K562 (cell line): ENCODE results near the gene PRKAR1B. TPM values are rescaled to one million over a fixed set of nuclear protein-coding genes. Genes with fewer than 3 reads are reported as not detected.

Source experiments
- BDP1 ChIP-seq: IDR thresholded peaks from 3 replicates; pipeline ENCODE4 v1.6.1; 2011; ENCODE audit not compliant: insufficient read length, insufficient read depth
- CBFA2T3 ChIP-seq: fragments of 450-650 bp; IDR thresholded peaks from 2 replicates; pipeline ENCODE4 v1.6.1; 2017
- DMBX1 ChIP-seq: fragments of 250-450 bp; sonication (Bioruptor Pico); IDR thresholded peaks from 2 replicates; pipeline ENCODE4 v1.8.0; 2022; ENCODE audit warnings: inconsistent platforms, mild to moderate bottlenecking, moderate library complexity, borderline replicate concordance
- E2F5 ChIP-seq: sonication (generic); formaldehyde crosslinking; IDR thresholded peaks from 2 replicates; pipeline ENCODE4 v1.8.0; 2022; ENCODE audit warnings: mild to moderate bottlenecking, missing genetic modification reagents
- HINFP ChIP-seq: fragments of 450-650 bp; conservative IDR thresholded peaks from 2 replicates; pipeline ENCODE4 v1.6.1; 2016; ENCODE audit warnings: missing genetic modification characterization, low read depth, mild to moderate bottlenecking, control low read depth, missing compliant biosample characterization
- HMGN3 ChIP-seq: IDR thresholded peaks from 2 replicates; pipeline ENCODE4 v1.6.1; 2011; ENCODE audit warnings: borderline replicate concordance, low read depth, mild to moderate bottlenecking, mixed read lengths, low read length; ENCODE audit not compliant: insufficient read length; ENCODE audit errors: extremely low read depth
- KDM5B ChIP-seq: fragments of 200-600 bp; sonication (generic); IDR thresholded peaks from 2 replicates; pipeline ENCODE4 v1.6.1; 2012; ENCODE audit warnings: low read depth, mild to moderate bottlenecking, moderate library complexity, low read length, control low read depth, inconsistent platforms; ENCODE audit not compliant: insufficient replicate concordance
- KHSRP ChIP-seq: fragments of 450-650 bp; IDR thresholded peaks from 2 replicates; pipeline ENCODE4 v1.6.1; 2017
- NR2F6 ChIP-seq: fragments of 450-650 bp; formaldehyde crosslinking; IDR thresholded peaks from 2 replicates; pipeline ENCODE4 v1.4.0; 2020; ENCODE audit warnings: mild to moderate bottlenecking
- POLR2AphosphoS5 ChIP-seq: IDR thresholded peaks from 2 replicates; pipeline ENCODE4 v1.6.1; 2011; ENCODE audit warnings: mild to moderate bottlenecking, low read depth, low read length, moderate library complexity; ENCODE audit not compliant: control insufficient read depth, insufficient read depth
- RNF2 ChIP-seq: sonication (generic); IDR thresholded peaks from 2 replicates; pipeline ENCODE4 v1.6.1; 2016
- SLC30A9 ChIP-seq: fragments of 250-450 bp; sonication (Bioruptor Pico); IDR thresholded peaks from 2 replicates; pipeline ENCODE4 v1.8.0; 2022; ENCODE audit warnings: mild to moderate bottlenecking, moderate library complexity
- SMARCA5 ChIP-seq: fragments of 450-650 bp; IDR thresholded peaks from 2 replicates; pipeline ENCODE4 v1.6.1; 2016
- SPI1 ChIP-seq: IDR thresholded peaks from 2 replicates; pipeline ENCODE4 v1.6.1; 2011; ENCODE audit warnings: low read depth, low read length, control low read depth, borderline replicate concordance
- SRSF3 ChIP-seq: fragments of 200-400 bp; formaldehyde crosslinking; IDR thresholded peaks from 2 replicates; pipeline ENCODE4 v1.6.1; 2016; ENCODE audit warnings: mild to moderate bottlenecking, low read length, moderate library complexity; ENCODE audit not compliant: insufficient read depth
- TAF7 ChIP-seq: fragments of 450-650 bp; IDR thresholded peaks from 2 replicates; pipeline ENCODE4 v1.6.1; 2016; ENCODE audit warnings: missing genetic modification characterization, missing compliant biosample characterization
- THAP12 ChIP-seq: fragments of 250-450 bp; sonication (Bioruptor Pico); IDR thresholded peaks from 2 replicates; pipeline ENCODE4 v1.9.0; 2021; ENCODE audit warnings: mild to moderate bottlenecking, inconsistent platforms
- THRAP3 ChIP-seq: fragments of 450-650 bp; IDR thresholded peaks from 2 replicates; pipeline ENCODE4 v1.6.1; 2016; ENCODE audit warnings: mild to moderate bottlenecking, inconsistent platforms, borderline replicate concordance
- USF1 ChIP-seq: sonication (generic); formaldehyde crosslinking; IDR thresholded peaks from 2 replicates; pipeline ENCODE4 v1.9.0; 2022; ENCODE audit warnings: mild to moderate bottlenecking, missing genetic modification reagents
- ZNF121 ChIP-seq: sonication (generic); formaldehyde crosslinking; conservative IDR thresholded peaks from 2 replicates; pipeline ENCODE4 v1.8.0; 2022; ENCODE audit warnings: missing genetic modification reagents
- ZNF75A ChIP-seq: fragments of 450-650 bp; formaldehyde crosslinking; IDR thresholded peaks from 2 replicates; pipeline ENCODE4 v1.4.0; 2020; ENCODE audit warnings: mild to moderate bottlenecking
- ZNF764 ChIP-seq: fragments of 250-450 bp; sonication (Bioruptor Pico); IDR thresholded peaks from 2 replicates; pipeline ENCODE4 v1.4.0; 2020; ENCODE audit warnings: low read depth, mild to moderate bottlenecking, moderate library complexity
- polyA plus RNA-seq, 8 experiments: library from polyadenylated mRNA; depleted of rRNA in 4 of 8; stranded (reverse) in 5 of 8; unstranded in 3 of 8; fragments of >200 nt; fragmentation: Nextera tagmentation in 2 of 8; fragmentation: Illumina TruSeq in 1 of 8; extraction: Ambion mirVana in 2 of 8; extraction: Trizol in 1 of 8; gene quantifications; 2 replicates each; pipeline versions ENCODE4 v1.2.1 to v1.2.3, GENCODE V29; 2011 to 2014; ENCODE audit warnings: inconsistent platforms in 1 of 8, missing spikeins in 1 of 8
- total RNA-seq, 7 experiments: library from RNA; depleted of rRNA in 6 of 7; stranded (reverse); fragments of >200 nt in 6 of 7; fragmentation: Illumina TruSeq in 2 of 7; extraction: Trizol in 2 of 7; gene quantifications; 2 replicates each; pipeline versions ENCODE4 v1.2.1 to v1.2.3, GENCODE V29; 2011 to 2021; ENCODE audit warnings: low replicate concordance in 1 of 7

The PRKAR1B gene
- total and polyA plus RNA-seq, 9 of the 15 experiments (the other 6 are each of a cell fraction or from before 2014, with no cell fraction given) = 0.99 to 30.5 (median 12.7) TPM

GRCh38 chr7:604001-604883 lies 122.8 kb downstream of the PRKAR1B start (continued):
- TF ChIP-seq RNF2 = peak; percentile 95
- 0 out of 2 replicates have a peak, but pooled peaks have one; percentile 52 for TF ChIP-seq ZNF75A (CRISPR knock-in tag)
- TF ChIP-seq SLC30A9 (CRISPR knock-in tag) = no peak
- TF ChIP-seq E2F5 (CRISPR knock-in tag) = peak; percentile 83; the same call in 1 of the 2 replicates
- no peak for TF ChIP-seq SPI1
- TF ChIP-seq HMGN3 = peak; percentile 92
- TF ChIP-seq THAP12 (CRISPR knock-in tag) = no peak
- no peak for TF ChIP-seq THRAP3
- 0 out of 2 replicates have a peak, but pooled peaks have one; percentile 75 for TF ChIP-seq SRSF3
- peak; percentile 64 for TF ChIP-seq CBFA2T3
- TF ChIP-seq KDM5B = peak; percentile 4
- TF ChIP-seq BDP1 = no peak
- TF ChIP-seq NR2F6 (CRISPR knock-in tag) = no peak
- no peak for TF ChIP-seq TAF7
- peak; percentile 94 for TF ChIP-seq DMBX1 (CRISPR knock-in tag)
- peak; percentile 72 for TF ChIP-seq POLR2AphosphoS5
- no peak for TF ChIP-seq ZNF121 (CRISPR knock-in tag)
- 0 out of 2 replicates have a peak, but pooled peaks have one; percentile 5 for TF ChIP-seq HINFP (tag)
- TF ChIP-seq KHSRP = no peak
- no peak for TF ChIP-seq ZNF764 (CRISPR knock-in tag)
- TF ChIP-seq USF1 (CRISPR knock-in tag) = peak; percentile 96
- no peak for TF ChIP-seq SMARCA5
